CD4-positive, CD25-positive, alpha-beta regulatory T cell (primary cell): Measurements from ENCODE around the gene MICAL3. TPM values are rescaled to one million over a fixed set of nuclear protein-coding genes. Genes with fewer than 3 reads are reported as not detected.
"Not testable (repeated sequence)": the region's sequence is repeated elsewhere in the genome, so short reads cannot be mapped to it uniquely, and the experiment has no call there.

Experiments used
- ATAC-seq, 2 donors: fragments of 150-1000 bp; cut with Tn5 transposase; one replicate each; pipeline ENCODE4 v1.10.0; 2021; ENCODE audit warnings: low read depth in 2 of 2, moderate number of reproducible peaks in 2 of 2, moderate library complexity in 1 of 2
- DNase-seq, 3 donors: peaks; one replicate each; pipeline versions ENCODE4 v3.0.0 to v3.0.0-alpha.2; 2012 to 2022; ENCODE audit warnings: mixed read lengths in 1 of 3
- H3K27ac ChIP-seq: one replicate; pipeline ENCODE4 v1.7.0; 2013; ENCODE audit warnings: mild to moderate bottlenecking, low read length; ENCODE audit not compliant: insufficient read depth, poor library complexity, severe bottlenecking
- H3K27me3 ChIP-seq: one replicate; pipeline ENCODE4 v1.7.0; 2013; ENCODE audit warnings: low read length; ENCODE audit not compliant: control insufficient read depth, insufficient read depth
- H3K36me3 ChIP-seq: one replicate; pipeline ENCODE4 v1.7.0; 2013; ENCODE audit warnings: mild to moderate bottlenecking, low read length, moderate library complexity; ENCODE audit not compliant: control insufficient read depth, insufficient read depth
- H3K4me1 ChIP-seq: 2 replicates; pipeline ENCODE4 v1.7.0; 2013; ENCODE audit warnings: mild to moderate bottlenecking, low read length; ENCODE audit not compliant: insufficient read depth, control insufficient read depth, poor library complexity, severe bottlenecking
- H3K4me3 ChIP-seq: one replicate; pipeline ENCODE4 v1.7.0; 2013; ENCODE audit warnings: low read depth, mild to moderate bottlenecking, low read length, moderate library complexity
- H3K9me3 ChIP-seq, 2 experiments: 1 replicate in 1 of 2; 2 replicates in 1 of 2; pipeline ENCODE4 v1.7.0; 2013; ENCODE audit warnings: low read length in 2 of 2, mild to moderate bottlenecking in 1 of 2, moderate library complexity in 1 of 2; ENCODE audit not compliant: control insufficient read depth in 2 of 2
- H3K27ac Mint-ChIP-seq, 3 donors: one replicate each; pipeline ENCODE4 v1.8.0; 2020 to 2022; ENCODE audit warnings: mild to moderate bottlenecking in 3 of 3, mixed read lengths in 3 of 3, moderate library complexity in 2 of 3
- H3K27me3 Mint-ChIP-seq: one replicate; pipeline ENCODE4 v1.8.0; 2022; ENCODE audit warnings: mild to moderate bottlenecking, mixed read lengths
- H3K36me3 Mint-ChIP-seq: one replicate; pipeline ENCODE4 v1.8.0; 2020; ENCODE audit warnings: mixed read lengths
- H3K4me1 Mint-ChIP-seq, 4 donors: one replicate each; pipeline ENCODE4 v1.8.0; 2020 to 2022; ENCODE audit warnings: mixed read lengths in 4 of 4, mild to moderate bottlenecking in 1 of 4
- H3K4me3 Mint-ChIP-seq, 4 donors: one replicate each; pipeline ENCODE4 v1.8.0; 2020 to 2022; ENCODE audit warnings: mild to moderate bottlenecking in 4 of 4, mixed read lengths in 4 of 4, moderate library complexity in 3 of 4
- H3K9me3 Mint-ChIP-seq, 7 donors: one replicate each; pipeline ENCODE4 v1.8.0; 2020 to 2022; ENCODE audit warnings: mixed read lengths in 7 of 7, mild to moderate bottlenecking in 3 of 7, moderate library complexity in 2 of 7
- polyA plus RNA-seq, 4 donors: library from polyadenylated mRNA; unstranded; fragments of 300-500 nt; fragmentation: Illumina TruSeq; gene quantifications; one replicate each; pipeline ENCODE4 v1.2.3, GENCODE V29; 2021
- total RNA-seq: library from RNA; stranded (reverse); gene quantifications from one replicate; pipeline ENCODE4 v1.2.3, GENCODE V29; 2022

The MICAL3 gene
- total and polyA plus RNA-seq, 5 donors from 2014 or later = 0.71 to 39.9 (median 1.8) TPM

GRCh38 chr22:18024956-18025720, 777 bp upstream of the MICAL3 start:
- peaks cover 73% of the 10 kb centered on the region for H3K27me3 Mint-ChIP-seq
- peak overlapping the region; percentile 82 to 91 (median 84) for H3K4me3 Mint-ChIP-seq
- DNase-seq (no peak), ATAC-seq (no peak)
- Histone ChIP-seq H3K36me3 (no peaks in the 10 kb centered on the region), H3K27ac (no peak overlapping the region), H3K27me3 (peaks cover 21% of the 10 kb centered on the region), H3K9me3 (no peaks in the 10 kb centered on the region), H3K4me3 (no peak overlapping the region), H3K4me1 (peaks cover 14% of the 10 kb centered on the region)
- H3K4me1 Mint-ChIP-seq = peaks cover 4 to 18% (median 9%) of the 10 kb centered on the region in 4 donors
- no peaks in the 10 kb centered on the region for H3K36me3 Mint-ChIP-seq
- peak overlapping the region in 1 of 3 donors; percentile 42 for H3K27ac Mint-ChIP-seq
- no peaks in the 10 kb centered on the region for H3K9me3 Mint-ChIP-seq

DNA sequence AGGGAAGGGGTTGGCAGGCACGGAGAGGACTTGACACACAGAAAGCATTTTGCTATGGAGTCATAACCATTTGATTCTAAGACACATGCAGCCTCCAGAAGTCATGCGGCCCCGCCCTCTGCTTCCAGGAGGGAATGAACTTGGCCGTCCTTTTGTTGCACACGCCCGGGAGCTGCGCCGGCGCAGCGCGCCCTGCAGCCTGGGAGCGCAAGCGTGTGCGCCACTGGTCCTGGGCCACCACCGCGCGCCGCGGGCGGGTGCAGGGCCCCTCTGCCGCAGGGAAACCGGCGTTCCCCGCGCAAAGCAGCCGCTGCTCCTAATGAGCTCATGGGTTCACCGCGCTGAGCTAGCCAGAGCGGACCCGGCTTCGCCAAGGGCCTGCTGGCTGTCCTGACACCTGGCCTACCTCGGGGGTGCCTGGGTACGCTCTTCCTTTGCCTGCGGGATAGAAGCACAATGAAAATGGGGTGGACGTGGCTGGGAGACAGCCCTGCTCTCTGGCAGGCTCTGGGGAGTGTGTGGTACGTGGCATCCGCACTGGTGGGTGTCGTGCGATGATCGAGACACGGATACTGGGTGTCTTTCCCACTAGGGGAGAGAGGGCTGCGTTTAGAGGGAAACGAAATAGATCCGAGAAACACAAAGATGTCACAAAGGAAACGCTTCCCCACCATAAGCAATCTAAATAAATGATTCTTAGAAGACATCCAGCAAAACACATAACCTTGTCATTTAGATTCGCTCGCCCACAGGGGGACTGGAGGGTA, 669 bp downstream of the MICAL3 start:
- Mint-ChIP-seq H3K4me1 (peaks cover 4 to 18% (median 9%) of the 10 kb centered on the region in 4 donors), H3K4me3 (peak overlapping the region; percentile 85 to 94 (median 90)), H3K9me3 (no peaks in the 10 kb centered on the region), H3K36me3 (peaks cover 3% of the 10 kb centered on the region), H3K27me3 (peaks cover 74% of the 10 kb centered on the region), H3K27ac (peak overlapping the region in 1 of 3 donors; percentile 49)
- H3K4me3 ChIP-seq = peak overlapping the region; percentile 77
- H3K27me3 ChIP-seq = peaks cover 21% of the 10 kb centered on the region
- H3K27ac ChIP-seq = no peak overlapping the region
- ATAC-seq (peak; percentile 14 to 18), DNase-seq (peak in 2 of 3 donors; percentile 16 to 46)
- no peaks in the 10 kb centered on the region for H3K36me3 ChIP-seq
- peaks cover 14% of the 10 kb centered on the region for H3K4me1 ChIP-seq
- no peaks in the 10 kb centered on the region for H3K9me3 ChIP-seq

- peaks cover 3% of the 10 kb centered on the region for H3K36me3 Mint-ChIP-seq
- H3K9me3 Mint-ChIP-seq = no peaks in the 10 kb centered on the region
- H3K27me3 Mint-ChIP-seq = peaks cover 72% of the 10 kb centered on the region
- peaks cover 4 to 18% (median 9%) of the 10 kb centered on the region in 4 donors for H3K4me1 Mint-ChIP-seq
- Histone ChIP-seq H3K27me3 (peaks cover 21% of the 10 kb centered on the region), H3K4me1 (peaks cover 14% of the 10 kb centered on the region), H3K36me3 (no peaks in the 10 kb centered on the region), H3K9me3 (no peaks in the 10 kb centered on the region), H3K27ac (no peak overlapping the region), H3K4me3 (no peak overlapping the region)
- H3K4me3 Mint-ChIP-seq = peak overlapping the region in 2 of 4 donors; percentile 33 to 46
- no peak for ATAC-seq
- no peak for DNase-seq
- no peak overlapping the region for H3K27ac Mint-ChIP-seq
Observed at GRCh38 chr22:18022876-18023275, 1.5 kb downstream of the MICAL3 start.

GRCh38 chr22:18021431-18021830, 2.9 kb downstream of the MICAL3 start:
- peaks cover 58% of the 10 kb centered on the region for H3K27me3 Mint-ChIP-seq
- peaks cover 14% of the 10 kb centered on the region for H3K4me1 ChIP-seq
- DNase-seq = no peak
- H3K27me3 ChIP-seq = peaks cover 18% of the 10 kb centered on the region
- H3K36me3 Mint-ChIP-seq = peaks cover 3% of the 10 kb centered on the region
- no peak overlapping the region for H3K27ac ChIP-seq
- H3K4me3 ChIP-seq = no peak overlapping the region
- peak overlapping the region in 1 of 4 donors; percentile 26 for H3K4me3 Mint-ChIP-seq
- no peaks in the 10 kb centered on the region for H3K9me3 ChIP-seq
- H3K9me3 Mint-ChIP-seq = no peaks in the 10 kb centered on the region
- no peak for ATAC-seq
- H3K27ac Mint-ChIP-seq = no peak overlapping the region
- H3K36me3 ChIP-seq = no peaks in the 10 kb centered on the region
- peaks cover 4 to 18% (median 9%) of the 10 kb centered on the region in 4 donors for H3K4me1 Mint-ChIP-seq

- H3K4me3 Mint-ChIP-seq, H3K9me3 ChIP-seq, H3K27ac Mint-ChIP-seq, ATAC-seq, DNase-seq, H3K9me3 Mint-ChIP-seq, H3K36me3 Mint-ChIP-seq, H3K4me3 ChIP-seq, H3K27ac ChIP-seq, H3K36me3 ChIP-seq: not testable (repeated sequence)
- peaks cover 15% of the 10 kb centered on the region for H3K27me3 ChIP-seq
- Mint-ChIP-seq H3K27me3 (peaks cover 51% of the 10 kb centered on the region), H3K4me1 (peaks cover 4 to 18% (median 9%) of the 10 kb centered on the region in 4 donors)
- H3K4me1 ChIP-seq = peaks cover 14% of the 10 kb centered on the region
Observed at GRCh38 chr22:18020743-18021142, 3.6 kb downstream of the MICAL3 start.

- H3K4me1 ChIP-seq = no peaks in the 10 kb centered on the region
- DNase-seq (no peak), ATAC-seq (no peak)
- H3K4me3 ChIP-seq = no peak overlapping the region
- H3K36me3 ChIP-seq = no peaks in the 10 kb centered on the region
- H3K9me3 ChIP-seq = no peaks in the 10 kb centered on the region
- no peak overlapping the region for H3K4me3 Mint-ChIP-seq
- no peak overlapping the region for H3K27ac Mint-ChIP-seq
- H3K9me3 Mint-ChIP-seq = no peaks in the 10 kb centered on the region
- H3K27ac ChIP-seq = no peak overlapping the region
- no peaks in the 10 kb centered on the region for H3K4me1 Mint-ChIP-seq
- H3K36me3 Mint-ChIP-seq = no peaks in the 10 kb centered on the region
- peaks cover 20% of the 10 kb centered on the region for H3K27me3 Mint-ChIP-seq
- H3K27me3 ChIP-seq = no peaks in the 10 kb centered on the region
Observed at GRCh38 chr22:18013947-18014346, 10.4 kb downstream of the MICAL3 start.

DNA sequence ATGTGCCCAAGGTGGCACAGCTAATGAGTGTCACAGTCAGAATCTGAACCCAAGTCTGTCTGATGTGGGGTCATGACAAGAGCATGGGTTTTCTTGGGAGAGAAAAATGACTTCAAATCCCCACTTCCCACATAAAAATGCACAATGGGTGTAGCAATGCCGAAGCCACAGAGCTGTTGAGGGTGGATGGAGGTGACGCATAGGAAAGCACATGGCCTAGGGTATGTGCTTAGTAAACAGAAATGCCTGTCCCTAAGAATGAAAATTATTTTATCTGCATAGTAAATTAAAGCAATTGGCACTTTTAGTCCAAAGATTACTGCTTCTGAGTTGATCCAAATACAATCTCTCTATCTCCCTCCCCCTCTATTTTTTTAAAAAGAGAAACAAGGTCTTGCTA, 10.9 kb downstream of the MICAL3 start:
- Histone ChIP-seq H3K36me3 (no peaks in the 10 kb centered on the region), H3K4me1 (no peaks in the 10 kb centered on the region), H3K27ac (no peak overlapping the region), H3K27me3 (no peaks in the 10 kb centered on the region), H3K9me3 (no peaks in the 10 kb centered on the region), H3K4me3 (no peak overlapping the region)
- DNase-seq (no peak), ATAC-seq (no peak)
- H3K4me1 Mint-ChIP-seq = no peaks in the 10 kb centered on the region
- H3K27me3 Mint-ChIP-seq = peaks cover 17% of the 10 kb centered on the region
- H3K27ac Mint-ChIP-seq = no peak overlapping the region
- H3K9me3 Mint-ChIP-seq = no peaks in the 10 kb centered on the region
- H3K4me3 Mint-ChIP-seq = no peak overlapping the region
- no peaks in the 10 kb centered on the region for H3K36me3 Mint-ChIP-seq
